ENCODE results near the gene IGHMBP2.

Gene IGHMBP2

GRCh38 chr11:68905421-68906360, 2.0 kb downstream of the IGHMBP2 start:
- TF ChIP-seq, protein P1, sequence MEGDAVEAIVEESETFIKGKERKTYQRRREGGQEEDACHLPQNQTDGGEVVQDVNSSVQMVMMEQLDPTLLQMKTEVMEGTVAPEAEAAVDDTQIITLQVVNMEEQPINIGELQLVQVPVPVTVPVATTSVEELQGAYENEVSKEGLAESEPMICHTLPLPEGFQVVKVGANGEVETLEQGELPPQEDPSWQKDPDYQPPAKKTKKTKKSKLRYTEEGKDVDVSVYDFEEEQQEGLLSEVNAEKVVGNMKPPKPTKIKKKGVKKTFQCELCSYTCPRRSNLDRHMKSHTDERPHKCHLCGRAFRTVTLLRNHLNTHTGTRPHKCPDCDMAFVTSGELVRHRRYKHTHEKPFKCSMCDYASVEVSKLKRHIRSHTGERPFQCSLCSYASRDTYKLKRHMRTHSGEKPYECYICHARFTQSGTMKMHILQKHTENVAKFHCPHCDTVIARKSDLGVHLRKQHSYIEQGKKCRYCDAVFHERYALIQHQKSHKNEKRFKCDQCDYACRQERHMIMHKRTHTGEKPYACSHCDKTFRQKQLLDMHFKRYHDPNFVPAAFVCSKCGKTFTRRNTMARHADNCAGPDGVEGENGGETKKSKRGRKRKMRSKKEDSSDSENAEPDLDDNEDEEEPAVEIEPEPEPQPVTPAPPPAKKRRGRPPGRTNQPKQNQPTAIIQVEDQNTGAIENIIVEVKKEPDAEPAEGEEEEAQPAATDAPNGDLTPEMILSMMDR (IDR thresholded peaks at IDR 0.05; ENCODE audit: low read depth, low read length) = no peak
- no peak for DNase-seq (ENCODE audit: extremely low read depth, low read depth)

- TF ChIP-seq, protein P1 (IDR thresholded peaks at IDR 0.05; ENCODE audit: low read depth, low read length) = no peak
- DNase-seq (ENCODE audit: extremely low read depth, low read depth) = no peak
Measured at GRCh38 chr11:68908273-68908672, 4.6 kb downstream of the IGHMBP2 start.

DNA sequence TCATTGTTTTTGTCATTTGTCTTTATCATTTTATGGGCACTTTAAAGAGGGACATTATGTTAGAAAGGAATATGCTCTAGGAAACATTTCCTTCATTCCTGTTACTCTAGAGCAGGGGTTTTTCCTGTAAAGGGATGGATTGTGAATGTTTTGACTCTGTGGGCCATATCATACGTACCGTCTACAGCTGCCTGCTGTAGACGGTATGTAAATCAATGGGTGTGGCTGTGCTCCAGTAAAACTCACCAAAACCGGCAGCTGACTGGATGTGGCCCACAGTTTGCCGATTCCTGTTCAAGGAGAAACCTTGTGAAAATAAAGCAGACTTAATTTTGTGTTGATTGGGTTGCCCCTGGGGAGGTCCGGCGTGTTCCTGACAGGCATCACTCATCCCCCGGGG, 7.3 kb downstream of the IGHMBP2 start:
- TF ChIP-seq, protein P1 (IDR thresholded peaks at IDR 0.05; ENCODE audit: low read depth, low read length) = no peak

GRCh38 chr11:68911731-68912130, 8.0 kb downstream of the IGHMBP2 start:
- no peak for DNase-seq (ENCODE audit: extremely low read depth, low read depth)
- TF ChIP-seq, protein P1 (IDR thresholded peaks at IDR 0.05; ENCODE audit: low read depth, low read length) = no peak

More for the DNA sequence above, 7.3 kb downstream of the IGHMBP2 start:
- no peak for DNase-seq (ENCODE audit: extremely low read depth, low read depth)

DNA sequence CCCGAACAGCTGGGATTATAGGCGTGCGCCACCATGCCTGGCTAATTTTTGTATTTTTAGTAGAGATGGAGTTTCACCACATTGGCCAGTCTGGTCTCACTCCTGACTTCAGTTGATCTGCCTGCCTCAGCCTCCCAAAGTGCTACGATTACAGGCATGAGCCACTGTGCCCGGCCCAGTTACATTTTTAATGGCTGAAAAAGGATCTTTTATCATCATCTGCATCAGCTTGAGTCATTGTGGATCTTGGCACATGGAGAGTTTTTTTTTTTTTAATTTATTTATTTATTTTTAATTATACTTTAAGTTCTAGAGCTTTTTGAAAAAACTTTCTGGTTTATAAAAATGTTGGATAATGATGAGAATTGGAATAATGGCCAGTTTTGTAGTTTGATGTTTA, 8.6 kb downstream of the IGHMBP2 start:
- TF ChIP-seq, protein P1 (IDR thresholded peaks at IDR 0.05; ENCODE audit: low read depth, low read length) = no peak
- DNase-seq (ENCODE audit: extremely low read depth, low read depth) = no peak

GRCh38 chr11:68913188-68913587, 9.5 kb downstream of the IGHMBP2 start:
- DNase-seq (ENCODE audit: extremely low read depth, low read depth) = no peak
- TF ChIP-seq, protein P1 (IDR thresholded peaks at IDR 0.05; ENCODE audit: low read depth, low read length) = no peak

DNA sequence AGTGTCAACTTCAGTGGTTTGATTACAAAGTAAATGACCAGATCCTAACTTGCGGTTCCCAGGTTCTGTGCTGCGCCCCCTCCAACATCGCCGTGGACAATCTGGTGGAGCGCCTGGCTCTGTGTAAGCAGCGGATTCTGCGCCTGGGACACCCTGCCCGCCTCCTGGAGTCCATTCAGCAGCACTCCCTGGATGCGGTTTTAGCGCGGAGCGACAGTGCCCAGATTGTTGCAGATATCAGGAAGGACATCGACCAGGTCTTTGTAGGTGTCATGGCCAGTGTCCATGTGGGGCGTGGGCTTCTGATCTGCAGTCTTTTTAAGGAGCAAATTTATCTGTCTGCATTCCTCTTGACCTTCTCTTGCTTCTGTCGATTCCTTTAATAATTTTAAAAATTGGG, 11.1 kb downstream of the IGHMBP2 start:
- TF ChIP-seq, protein P1 (IDR thresholded peaks at IDR 0.05; ENCODE audit: low read depth, low read length) = no peak

More for the DNA sequence above, 11.1 kb downstream of the IGHMBP2 start:
- DNase-seq (ENCODE audit: extremely low read depth, low read depth) = no peak

Data from AG09319 (cell line).